ENCODE results near the gene TMEM53.

The TMEM53 gene

DNA sequence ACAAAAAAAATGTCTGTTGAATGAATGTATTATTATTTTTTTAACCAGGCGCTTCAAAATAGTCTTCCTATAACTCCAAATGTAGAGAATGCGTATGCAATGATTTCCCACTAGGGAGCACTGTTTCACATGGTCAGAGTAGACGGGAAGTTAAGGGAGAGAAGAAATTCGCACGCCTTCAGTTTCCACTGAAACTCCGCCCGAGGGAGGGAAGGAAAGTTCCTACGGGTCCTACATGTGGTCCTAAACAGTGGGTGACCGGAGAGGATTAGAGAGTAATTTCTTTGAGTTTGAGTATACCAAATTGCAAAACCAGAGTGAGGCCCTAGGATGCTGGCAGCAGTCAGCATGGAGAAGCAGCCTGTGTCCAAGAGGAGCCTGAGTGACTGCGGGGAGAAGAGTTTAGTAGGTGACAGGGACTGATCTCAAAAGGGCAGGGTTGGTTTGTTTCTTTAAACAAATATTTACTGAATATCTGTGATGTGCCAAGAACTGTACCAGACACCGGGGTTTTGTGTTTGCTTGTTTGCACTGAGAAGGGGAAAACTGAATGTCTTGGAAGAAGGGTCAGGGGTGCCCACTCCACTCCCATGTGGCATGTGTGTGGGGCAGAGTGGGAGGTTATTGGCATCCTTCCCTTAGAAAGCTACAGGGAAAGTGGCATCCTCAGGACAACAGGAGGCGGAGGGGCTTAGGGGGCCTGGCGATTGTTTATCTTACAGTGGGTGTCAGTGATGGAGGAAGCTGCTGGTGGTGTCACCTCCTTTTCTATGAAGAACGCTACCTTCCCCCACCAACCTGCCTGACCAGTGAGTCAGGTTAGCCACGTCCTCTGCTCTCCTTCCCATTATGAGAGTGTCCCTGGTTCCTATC, 33.9 kb upstream of the TMEM53 start (continued):
- TF ChIP-seq, protein P1, sequence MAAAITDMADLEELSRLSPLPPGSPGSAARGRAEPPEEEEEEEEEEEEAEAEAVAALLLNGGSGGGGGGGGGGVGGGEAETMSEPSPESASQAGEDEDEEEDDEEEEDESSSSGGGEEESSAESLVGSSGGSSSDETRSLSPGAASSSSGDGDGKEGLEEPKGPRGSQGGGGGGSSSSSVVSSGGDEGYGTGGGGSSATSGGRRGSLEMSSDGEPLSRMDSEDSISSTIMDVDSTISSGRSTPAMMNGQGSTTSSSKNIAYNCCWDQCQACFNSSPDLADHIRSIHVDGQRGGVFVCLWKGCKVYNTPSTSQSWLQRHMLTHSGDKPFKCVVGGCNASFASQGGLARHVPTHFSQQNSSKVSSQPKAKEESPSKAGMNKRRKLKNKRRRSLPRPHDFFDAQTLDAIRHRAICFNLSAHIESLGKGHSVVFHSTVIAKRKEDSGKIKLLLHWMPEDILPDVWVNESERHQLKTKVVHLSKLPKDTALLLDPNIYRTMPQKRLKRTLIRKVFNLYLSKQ (tag by site-specific recombination; IDR thresholded peaks at IDR 0.05; ENCODE audit: borderline replicate concordance), result no peak
- TF ChIP-seq, protein P2, sequence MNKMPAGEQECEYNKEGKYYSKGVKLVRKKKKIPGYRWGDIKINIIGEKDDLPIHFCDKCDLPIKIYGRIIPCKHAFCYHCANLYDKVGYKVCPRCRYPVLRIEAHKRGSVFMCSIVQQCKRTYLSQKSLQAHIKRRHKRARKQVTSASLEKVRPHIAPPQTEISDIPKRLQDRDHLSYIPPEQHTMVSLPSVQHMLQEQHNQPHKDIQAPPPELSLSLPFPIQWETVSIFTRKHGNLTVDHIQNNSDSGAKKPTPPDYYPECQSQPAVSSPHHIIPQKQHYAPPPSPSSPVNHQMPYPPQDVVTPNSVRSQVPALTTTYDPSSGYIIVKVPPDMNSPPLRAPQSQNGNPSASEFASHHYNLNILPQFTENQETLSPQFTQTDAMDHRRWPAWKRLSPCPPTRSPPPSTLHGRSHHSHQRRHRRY (tag by site-specific recombination; IDR thresholded peaks at IDR 0.05), result no peak
- TF ChIP-seq GFI1B (tag by site-specific recombination; IDR thresholded peaks at IDR 0.05) (no peak), ZNF423 (tag by site-specific recombination; IDR thresholded peaks at IDR 0.05) (no peak), ZNF654 (tag by site-specific recombination; IDR thresholded peaks at IDR 0.05; ENCODE audit: low read depth) (peak; percentile 67), ZNF335 (tag by site-specific recombination; conservative IDR thresholded peaks at IDR 0.05) (peak; percentile 94), ZFP41 (tag by site-specific recombination; IDR thresholded peaks at IDR 0.05; ENCODE audit: borderline replicate concordance) (no peak), HOXA7 (CRISPR knock-in tag; IDR thresholded peaks at IDR 0.05; ENCODE audit: borderline replicate concordance) (no peak), ZNF843 (tag by site-specific recombination; IDR thresholded peaks at IDR 0.05) (no peak), ZNF596 (tag by site-specific recombination; IDR thresholded peaks at IDR 0.05) (no peak), PRDM1 (tag by site-specific recombination; IDR thresholded peaks at IDR 0.05) (0 out of 2 replicates have a peak, but pooled peaks have one; percentile 29), ZNF174 (tag by site-specific recombination; IDR thresholded peaks at IDR 0.05) (no peak), REPIN1 (tag by site-specific recombination; IDR thresholded peaks at IDR 0.05; ENCODE audit: low read depth) (no peak)
- TF ChIP-seq, protein P3, sequence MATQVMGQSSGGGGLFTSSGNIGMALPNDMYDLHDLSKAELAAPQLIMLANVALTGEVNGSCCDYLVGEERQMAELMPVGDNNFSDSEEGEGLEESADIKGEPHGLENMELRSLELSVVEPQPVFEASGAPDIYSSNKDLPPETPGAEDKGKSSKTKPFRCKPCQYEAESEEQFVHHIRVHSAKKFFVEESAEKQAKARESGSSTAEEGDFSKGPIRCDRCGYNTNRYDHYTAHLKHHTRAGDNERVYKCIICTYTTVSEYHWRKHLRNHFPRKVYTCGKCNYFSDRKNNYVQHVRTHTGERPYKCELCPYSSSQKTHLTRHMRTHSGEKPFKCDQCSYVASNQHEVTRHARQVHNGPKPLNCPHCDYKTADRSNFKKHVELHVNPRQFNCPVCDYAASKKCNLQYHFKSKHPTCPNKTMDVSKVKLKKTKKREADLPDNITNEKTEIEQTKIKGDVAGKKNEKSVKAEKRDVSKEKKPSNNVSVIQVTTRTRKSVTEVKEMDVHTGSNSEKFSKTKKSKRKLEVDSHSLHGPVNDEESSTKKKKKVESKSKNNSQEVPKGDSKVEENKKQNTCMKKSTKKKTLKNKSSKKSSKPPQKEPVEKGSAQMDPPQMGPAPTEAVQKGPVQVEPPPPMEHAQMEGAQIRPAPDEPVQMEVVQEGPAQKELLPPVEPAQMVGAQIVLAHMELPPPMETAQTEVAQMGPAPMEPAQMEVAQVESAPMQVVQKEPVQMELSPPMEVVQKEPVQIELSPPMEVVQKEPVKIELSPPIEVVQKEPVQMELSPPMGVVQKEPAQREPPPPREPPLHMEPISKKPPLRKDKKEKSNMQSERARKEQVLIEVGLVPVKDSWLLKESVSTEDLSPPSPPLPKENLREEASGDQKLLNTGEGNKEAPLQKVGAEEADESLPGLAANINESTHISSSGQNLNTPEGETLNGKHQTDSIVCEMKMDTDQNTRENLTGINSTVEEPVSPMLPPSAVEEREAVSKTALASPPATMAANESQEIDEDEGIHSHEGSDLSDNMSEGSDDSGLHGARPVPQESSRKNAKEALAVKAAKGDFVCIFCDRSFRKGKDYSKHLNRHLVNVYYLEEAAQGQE (tag by site-specific recombination; IDR thresholded peaks at IDR 0.05), result no peak
- TF ChIP-seq, protein P4, sequence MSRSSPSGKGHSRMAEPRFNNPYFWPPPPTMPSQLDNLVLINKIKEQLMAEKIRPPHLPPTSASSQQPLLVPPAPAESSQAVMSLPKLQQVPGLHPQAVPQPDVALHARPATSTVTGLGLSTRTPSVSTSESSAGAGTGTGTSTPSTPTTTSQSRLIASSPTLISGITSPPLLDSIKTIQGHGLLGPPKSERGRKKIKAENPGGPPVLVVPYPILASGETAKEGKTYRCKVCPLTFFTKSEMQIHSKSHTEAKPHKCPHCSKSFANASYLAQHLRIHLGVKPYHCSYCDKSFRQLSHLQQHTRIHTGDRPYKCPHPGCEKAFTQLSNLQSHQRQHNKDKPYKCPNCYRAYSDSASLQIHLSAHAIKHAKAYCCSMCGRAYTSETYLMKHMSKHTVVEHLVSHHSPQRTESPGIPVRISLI (tag by site-specific recombination; IDR thresholded peaks at IDR 0.05), result no peak
- TF ChIP-seq, protein P5, sequence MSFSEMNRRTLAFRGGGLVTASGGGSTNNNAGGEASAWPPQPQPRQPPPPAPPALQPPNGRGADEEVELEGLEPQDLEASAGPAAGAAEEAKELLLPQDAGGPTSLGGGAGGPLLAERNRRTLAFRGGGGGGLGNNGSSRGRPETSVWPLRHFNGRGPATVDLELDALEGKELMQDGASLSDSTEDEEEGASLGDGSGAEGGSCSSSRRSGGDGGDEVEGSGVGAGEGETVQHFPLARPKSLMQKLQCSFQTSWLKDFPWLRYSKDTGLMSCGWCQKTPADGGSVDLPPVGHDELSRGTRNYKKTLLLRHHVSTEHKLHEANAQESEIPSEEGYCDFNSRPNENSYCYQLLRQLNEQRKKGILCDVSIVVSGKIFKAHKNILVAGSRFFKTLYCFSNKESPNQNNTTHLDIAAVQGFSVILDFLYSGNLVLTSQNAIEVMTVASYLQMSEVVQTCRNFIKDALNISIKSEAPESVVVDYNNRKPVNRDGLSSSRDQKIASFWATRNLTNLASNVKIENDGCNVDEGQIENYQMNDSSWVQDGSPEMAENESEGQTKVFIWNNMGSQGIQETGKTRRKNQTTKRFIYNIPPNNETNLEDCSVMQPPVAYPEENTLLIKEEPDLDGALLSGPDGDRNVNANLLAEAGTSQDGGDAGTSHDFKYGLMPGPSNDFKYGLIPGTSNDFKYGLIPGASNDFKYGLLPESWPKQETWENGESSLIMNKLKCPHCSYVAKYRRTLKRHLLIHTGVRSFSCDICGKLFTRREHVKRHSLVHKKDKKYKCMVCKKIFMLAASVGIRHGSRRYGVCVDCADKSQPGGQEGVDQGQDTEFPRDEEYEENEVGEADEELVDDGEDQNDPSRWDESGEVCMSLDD (tag by site-specific recombination; IDR thresholded peaks at IDR 0.05), result no peak

All from HEK293 (cell line).